Camera-type eye (tissue), 1 donor: ENCODE results near the gene GRWD1. TPM values are rescaled to one million over a fixed set of nuclear protein-coding genes. Genes with fewer than 3 reads are reported as not detected.

Source experiments
- total RNA-seq: library from RNA; depleted of rRNA; stranded (reverse); fragments of >200 nt; gene quantifications from one replicate; pipeline ENCODE4 v1.2.3, GENCODE V29; 2014

The GRWD1 gene
- 26.2 TPM for total RNA-seq

GRCh38 chr19:48445606-48446481, at the start of gene GRWD1:
Gene GRWD1, plus strand, starts transcription at chr19:48445983. Its CDS starts 23 bp downstream, at chr19:48446006.

DNA sequence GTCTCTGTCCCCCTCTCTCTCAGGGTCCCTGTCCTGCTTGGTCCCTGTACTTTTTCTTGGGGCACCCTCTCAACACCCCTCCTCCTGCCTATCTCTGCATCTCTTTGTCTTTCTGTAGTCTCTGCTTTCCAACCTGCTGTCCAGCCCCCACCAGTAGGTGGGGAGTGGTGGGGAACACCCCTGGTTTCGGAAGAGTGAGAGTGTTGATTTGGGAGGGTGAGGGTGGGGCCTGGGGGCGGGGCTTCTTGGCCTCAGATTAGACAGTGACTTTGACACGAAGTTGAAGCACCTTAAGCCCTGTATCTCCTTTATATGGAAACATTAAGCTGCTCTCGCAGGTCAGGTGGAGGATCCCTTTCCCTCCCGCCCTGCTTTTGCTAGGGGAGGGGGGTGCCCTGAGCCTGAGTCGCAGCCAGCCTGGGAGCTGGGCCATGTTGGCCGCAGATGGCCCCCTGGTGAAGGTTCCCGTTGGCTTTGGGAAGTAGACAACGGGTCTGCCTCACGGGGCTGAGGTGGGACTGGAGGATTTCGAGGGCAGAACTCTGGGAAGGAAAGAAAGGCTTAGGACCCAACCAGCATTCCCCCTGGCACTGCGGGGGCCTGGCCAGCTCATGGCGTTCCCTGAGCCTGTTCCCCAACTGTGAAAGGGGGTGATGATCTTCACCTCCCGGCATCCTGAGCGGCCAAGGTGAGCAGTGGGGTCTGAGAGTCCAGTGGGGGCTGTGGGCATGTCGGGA, 9.6 kb downstream of the GRWD1 start, which contains the start of gene KCNJ14:
KCNJ14 (plus strand) TSS at position 404 of the 737 bp plus-strand sequence. CDS start 6,151 bp downstream, outside the sequence.

GRCh38 chr19:48469289-48469881, 23.6 kb downstream of the GRWD1 start, which contains the start of gene CYTH2:
Gene CYTH2, plus strand, starts transcription at chr19:48469369. Its CDS starts 139 bp downstream, at chr19:48469508.

Other genes starting within 250 kb of the GRWD1 start
- 78.3 TPM for gene CARD8, start 190.1 kb upstream of the GRWD1 start, total RNA-seq
- gene ZNF114, start 175.9 kb upstream of the GRWD1 start, total RNA-seq, result 5.1 TPM
- 17.3 TPM for gene EMP3, start 120.4 kb upstream of the GRWD1 start, total RNA-seq
- 2.8 TPM for gene TMEM143, start 82.0 kb upstream of the GRWD1 start, total RNA-seq
- not detected for gene SYNGR4, start 81.6 kb upstream of the GRWD1 start, total RNA-seq
- gene KDELR1, start 54.4 kb upstream of the GRWD1 start, total RNA-seq, result 72.3 TPM
- 4.3 TPM for gene GRIN2D, start 52.3 kb upstream of the GRWD1 start, total RNA-seq
- gene KCNJ14, start 9.6 kb downstream of the GRWD1 start, total RNA-seq, result 1.6 TPM
- 72.9 TPM for gene CYTH2, start 23.4 kb downstream of the GRWD1 start, total RNA-seq
- gene LMTK3, start 65.9 kb downstream of the GRWD1 start, total RNA-seq, result 6.1 TPM
- 1.1 TPM for gene SULT2B1, start 106.2 kb downstream of the GRWD1 start, total RNA-seq
- gene SPACA4, start 160.8 kb downstream of the GRWD1 start, total RNA-seq, result not detected
- gene FAM83E, start 169.1 kb downstream of the GRWD1 start, total RNA-seq, result 1.4 TPM
- gene RPL18, start 173.2 kb downstream of the GRWD1 start, total RNA-seq, result 1,106 TPM
- gene SPHK2, start 173.5 kb downstream of the GRWD1 start, total RNA-seq, result 12.5 TPM
- gene DBP, start 191.4 kb downstream of the GRWD1 start, total RNA-seq, result 26.7 TPM
- 6.4 TPM for gene CA11, start 200.2 kb downstream of the GRWD1 start, total RNA-seq
- 1.6 TPM for gene NTN5, start 227.0 kb downstream of the GRWD1 start, total RNA-seq
- gene FUT2, start 250.0 kb downstream of the GRWD1 start, total RNA-seq, result 0.44 TPM